T1000 (cell line): ENCODE data around the gene KHK.

Source experiments
- DNase-seq: peaks from one replicate; lab custom pipeline; 2025; ENCODE audit warnings: mixed read lengths; lab: John Stamatoyannopoulos, UW

KHK gene

DNA sequence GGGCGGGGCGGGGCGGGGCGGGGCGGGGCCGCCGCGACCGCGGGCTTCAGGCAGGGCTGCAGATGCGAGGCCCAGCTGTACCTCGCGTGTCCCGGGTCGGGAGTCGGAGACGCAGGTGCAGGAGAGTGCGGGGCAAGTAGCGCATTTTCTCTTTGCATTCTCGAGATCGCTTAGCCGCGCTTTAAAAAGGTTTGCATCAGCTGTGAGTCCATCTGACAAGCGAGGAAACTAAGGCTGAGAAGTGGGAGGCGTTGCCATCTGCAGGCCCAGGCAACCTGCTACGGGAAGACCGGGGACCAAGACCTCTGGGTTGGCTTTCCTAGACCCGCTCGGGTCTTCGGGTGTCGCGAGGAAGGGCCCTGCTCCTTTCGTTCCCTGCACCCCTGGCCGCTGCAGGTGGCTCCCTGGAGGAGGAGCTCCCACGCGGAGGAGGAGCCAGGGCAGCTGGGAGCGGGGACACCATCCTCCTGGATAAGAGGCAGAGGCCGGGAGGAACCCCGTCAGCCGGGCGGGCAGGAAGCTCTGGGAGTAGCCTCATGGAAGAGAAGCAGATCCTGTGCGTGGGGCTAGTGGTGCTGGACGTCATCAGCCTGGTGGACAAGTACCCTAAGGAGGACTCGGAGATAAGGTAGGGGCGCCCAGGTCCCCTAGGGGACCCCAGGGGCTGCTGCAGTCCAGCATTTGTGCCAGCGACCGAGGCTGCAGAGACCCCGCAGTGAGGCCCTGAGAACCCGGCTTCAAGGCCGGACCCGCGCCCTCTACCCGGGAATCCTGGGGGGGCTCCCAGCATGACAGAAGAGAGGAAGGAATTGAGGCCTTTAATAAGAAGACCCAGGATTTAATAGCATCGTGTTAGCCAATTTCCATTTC, at the start of gene KHK:
KHK (plus strand) TSS at position 49 of the 870 bp plus-strand sequence; CDS start at position 537, 488 bp downstream.
- DNase-seq, result peak; percentile 46

DNA sequence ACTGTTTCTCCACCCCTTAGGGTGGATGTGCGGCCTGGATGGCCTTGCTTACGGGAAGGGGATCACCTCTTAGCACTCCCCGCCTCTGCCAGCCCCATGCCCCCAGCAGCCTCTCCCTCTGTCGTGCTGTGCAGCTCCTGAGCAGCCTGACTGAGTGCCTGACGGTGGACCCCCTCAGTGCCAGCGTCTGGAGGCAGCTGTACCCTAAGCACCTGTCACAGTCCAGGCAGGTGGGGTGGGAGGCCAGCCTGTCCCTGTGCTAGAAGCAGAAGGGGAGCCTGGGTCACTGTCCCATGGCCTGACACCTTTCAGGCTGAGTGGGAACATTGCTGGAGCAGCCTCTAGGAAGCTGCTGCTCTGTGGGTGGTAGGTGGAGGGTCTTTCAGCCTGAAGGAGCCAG, 48.6 kb upstream of the KHK start:
- no peak for DNase-seq

DNA sequence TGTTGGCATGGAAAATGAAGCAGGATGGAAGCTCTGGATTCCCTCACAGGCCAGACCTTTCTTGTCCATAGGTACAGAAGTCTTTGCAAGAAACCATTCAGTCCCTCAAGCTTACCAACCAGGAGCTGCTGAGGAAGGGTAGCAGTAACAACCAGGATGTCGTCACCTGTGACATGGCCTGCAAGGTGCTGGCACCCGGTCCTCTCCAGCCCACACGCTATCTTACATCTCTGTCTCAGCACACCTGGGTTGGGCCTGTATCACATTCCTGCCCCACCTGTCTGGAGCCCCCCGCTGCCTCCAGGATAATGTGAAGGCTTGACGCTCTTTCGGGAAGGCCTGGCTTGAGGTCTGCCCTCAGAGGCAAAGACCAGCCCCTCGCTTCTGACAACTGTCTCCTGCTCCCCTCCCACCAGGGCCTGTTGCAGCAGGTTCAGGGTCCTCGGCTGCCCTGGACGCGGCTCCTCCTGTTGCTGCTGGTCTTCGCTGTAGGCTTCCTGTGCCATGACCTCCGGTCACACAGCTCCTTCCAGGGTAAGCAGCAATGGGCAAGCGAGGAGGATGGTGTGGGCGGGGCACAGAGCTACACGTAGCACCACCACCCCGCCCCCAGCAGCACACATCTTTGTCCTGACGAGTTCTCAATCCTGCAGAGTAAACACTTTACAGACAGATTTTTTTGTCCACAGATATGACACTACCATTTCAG, 47.8 kb upstream of the KHK start:
- DNase-seq, result no peak

DNA sequence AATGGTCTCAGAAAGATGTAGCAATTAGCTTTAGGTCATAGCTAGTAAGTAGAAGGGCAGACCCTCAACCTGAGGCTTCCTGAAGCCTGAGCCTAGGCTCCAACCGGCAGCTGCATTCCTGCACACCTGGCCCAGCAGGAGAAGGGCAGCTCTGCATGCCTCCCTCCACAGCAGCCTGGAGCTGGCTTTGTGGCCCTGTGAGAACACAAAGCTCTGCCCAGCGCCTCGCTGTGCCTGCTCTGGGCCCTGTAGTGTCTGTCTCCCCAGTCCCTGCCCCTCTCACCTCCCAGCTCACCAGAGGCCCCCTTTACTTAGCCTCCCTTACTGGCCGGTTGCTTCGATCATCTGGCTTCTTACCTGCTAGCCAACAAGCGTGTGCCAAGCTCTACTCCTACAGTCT, 47.1 kb upstream of the KHK start:
- DNase-seq, result no peak

DNA sequence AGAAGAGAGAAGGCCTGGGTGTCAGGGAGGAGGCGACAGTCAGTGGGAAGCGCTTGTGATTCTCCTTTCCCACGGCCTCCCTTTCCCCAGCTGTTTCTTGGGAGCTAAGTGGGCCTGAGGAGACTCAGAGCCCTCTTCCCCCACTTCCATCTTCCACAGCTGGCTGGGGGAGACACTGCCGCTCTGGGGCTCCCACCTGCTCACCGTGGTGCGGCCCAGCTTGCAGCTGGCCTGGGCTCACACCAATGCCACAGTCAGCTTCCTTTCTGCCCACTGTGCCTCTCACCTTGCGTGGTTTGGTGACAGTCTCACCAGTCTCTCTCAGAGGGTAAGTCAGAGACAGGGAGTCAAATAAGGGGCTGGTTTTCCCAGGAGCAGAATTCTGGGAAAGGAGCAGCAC, 46.7 kb upstream of the KHK start:
- DNase-seq, result no peak

DNA sequence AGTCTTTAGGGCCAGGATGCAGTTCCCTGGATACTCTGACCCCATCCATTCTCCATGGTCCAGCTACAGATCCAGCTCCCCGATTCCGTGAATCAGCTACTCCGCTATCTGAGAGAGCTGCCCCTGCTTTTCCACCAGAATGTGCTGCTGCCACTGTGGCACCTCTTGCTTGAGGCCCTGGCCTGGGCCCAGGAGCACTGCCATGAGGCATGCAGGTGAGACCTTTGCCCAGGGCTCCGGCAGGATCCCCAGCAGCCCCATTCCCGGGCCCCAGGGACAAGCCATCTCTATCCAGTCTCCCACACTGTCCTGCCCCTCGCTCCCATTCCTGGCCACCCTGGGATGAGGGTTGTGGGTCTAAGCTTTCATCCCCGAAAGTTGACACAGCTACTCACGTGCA, 46.3 kb upstream of the KHK start:
- no peak for DNase-seq

DNA sequence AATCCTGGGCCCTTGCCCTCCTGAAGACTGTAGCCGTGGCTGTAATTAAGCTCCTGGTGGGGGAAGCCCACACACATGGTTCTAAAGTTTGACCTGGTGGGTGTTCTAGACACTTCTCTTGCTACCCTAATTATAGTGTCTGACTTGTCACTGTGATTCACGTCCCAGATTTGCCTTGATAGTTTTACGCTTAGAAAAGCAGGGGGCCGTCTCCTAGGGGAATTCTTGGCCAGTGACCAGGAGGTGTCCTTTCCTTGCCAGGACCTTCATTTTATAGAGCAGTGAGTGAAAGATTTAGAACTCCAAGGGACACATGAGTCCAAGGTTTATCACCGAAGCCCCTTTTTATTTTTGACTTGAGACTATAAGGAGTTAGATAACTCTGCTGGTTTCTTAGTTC, 44.8 kb upstream of the KHK start:
- no peak for DNase-seq

DNA sequence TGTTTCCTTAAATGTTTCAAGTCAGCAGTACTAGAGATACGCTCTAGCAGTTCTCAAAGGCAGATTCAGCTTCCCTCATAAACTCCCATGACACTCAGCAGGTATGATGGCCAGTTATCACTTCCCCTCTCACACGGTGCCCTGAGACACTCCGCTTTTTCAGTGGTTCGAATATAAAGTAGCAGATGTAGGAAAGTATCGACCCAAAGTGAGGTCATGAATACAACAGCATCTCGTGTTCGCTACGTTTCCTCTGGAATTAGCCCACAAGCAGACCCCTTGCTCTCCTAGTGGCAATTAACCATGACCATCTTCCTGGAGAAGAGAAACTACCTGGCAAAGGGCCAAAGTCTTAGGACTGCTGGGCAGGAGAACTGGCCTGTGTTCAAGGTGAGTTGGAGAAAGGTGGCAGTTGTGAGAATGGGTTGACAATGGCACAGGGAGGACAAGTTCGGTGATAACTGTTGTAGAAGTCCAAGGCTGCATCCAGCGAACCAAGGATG, 44.4 kb upstream of the KHK start:
- no peak for DNase-seq

DNA sequence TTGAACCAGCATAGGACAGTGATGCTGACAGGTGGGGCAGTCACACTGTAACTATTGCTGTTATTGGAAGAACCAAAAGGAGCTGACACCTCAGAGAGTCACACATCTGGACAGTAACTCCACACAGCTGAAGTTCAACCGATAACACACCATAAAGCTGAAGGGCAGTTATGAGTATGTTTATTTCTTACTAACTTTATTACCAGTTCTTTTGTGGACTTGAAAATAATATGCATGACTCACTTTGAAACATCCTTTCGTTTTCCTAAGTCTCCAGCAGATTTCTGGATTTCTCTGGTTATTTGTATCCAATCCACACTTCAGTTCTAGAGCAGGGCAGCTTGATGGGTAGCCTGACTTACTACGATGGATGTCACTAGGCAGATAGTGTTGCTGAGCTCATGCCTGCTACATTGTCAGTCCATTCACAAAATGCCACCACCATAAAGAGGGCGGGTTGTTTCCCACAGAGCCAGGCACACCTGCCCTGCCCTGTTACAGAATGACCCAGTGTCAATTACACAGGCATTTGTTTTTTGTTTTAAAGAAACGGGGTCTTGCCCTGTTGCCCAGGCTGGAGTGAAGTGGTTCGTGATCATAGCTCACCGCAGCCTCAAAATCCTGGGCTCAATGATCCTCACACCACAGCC, 43.5 kb upstream of the KHK start:
- DNase-seq, result no peak

DNA sequence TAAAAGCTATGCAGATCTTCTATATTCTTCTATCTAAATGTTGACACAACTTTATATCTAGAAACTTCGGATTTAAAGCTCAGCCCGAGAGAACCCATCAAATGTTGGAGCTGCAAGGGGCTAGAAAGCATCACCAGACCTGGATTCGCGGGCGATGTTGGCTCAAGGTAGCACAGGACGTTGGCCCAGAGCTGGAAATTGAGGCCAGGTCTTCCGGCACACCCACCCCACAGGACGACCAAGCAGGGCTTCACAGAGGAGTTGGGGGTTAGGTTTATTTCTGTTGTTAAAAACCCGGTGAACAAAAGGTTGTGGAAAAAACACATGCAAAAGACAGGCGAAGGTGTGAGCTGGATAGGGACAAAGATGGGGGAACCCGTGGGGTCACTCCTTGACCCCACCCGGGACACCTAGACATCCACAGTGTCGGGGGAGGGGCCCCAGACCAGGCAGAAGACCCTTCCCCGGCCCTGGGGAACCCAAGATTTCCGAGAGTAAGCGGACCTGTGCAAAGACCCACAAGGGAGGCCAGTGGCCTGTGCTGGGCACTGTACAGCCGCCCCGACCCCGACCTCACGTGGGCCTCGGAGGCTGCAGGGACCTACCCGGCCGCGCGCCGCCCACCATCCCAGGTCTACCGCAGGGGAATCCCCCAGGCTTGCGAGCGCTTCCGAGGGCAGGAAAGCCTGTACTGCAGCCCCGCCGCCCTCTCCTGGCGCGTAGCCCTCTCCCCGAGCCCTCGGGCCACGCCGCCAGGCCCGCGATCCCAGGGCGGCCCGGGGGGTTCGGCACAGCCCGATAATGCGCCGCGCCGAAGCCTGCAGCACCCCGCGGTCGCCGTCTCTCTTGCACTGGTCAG, 36.9 kb upstream of the KHK start:
- no peak for DNase-seq

DNA sequence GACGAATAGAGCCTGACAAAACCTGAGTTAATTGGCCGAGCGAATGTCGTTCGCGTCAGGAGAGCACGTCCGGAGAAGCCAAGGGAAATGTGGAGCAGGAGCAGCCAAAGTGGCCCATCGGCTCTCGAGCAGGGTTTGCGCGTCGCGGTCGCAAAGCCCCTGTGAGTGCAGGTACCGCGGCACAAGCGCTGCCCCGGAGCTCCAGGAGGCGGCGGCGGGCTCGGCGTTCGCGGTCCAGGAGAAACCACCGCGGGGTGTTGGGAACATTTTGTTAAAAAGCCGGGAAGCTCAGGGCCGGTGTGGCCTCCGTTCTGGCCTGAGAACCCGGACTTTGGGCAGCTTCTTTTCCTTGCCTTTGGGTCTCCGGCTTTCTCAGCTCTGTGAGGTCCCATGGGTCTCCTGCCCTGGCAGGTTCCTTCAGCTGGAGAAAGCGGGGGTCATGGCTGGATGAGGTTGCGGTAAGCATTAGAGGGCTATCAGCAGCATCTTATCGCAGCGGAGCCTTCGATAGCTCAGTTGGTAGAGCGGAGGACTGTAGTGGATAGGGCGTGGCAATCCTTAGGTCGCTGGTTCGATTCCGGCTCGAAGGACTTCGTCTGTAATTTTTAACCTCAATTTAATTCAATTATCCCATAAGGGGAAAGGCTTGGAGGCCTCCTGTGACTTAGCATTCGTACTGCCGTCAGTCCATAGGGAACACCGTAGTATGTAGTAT, 36.1 kb upstream of the KHK start:
- DNase-seq, result peak; percentile 91

DNA sequence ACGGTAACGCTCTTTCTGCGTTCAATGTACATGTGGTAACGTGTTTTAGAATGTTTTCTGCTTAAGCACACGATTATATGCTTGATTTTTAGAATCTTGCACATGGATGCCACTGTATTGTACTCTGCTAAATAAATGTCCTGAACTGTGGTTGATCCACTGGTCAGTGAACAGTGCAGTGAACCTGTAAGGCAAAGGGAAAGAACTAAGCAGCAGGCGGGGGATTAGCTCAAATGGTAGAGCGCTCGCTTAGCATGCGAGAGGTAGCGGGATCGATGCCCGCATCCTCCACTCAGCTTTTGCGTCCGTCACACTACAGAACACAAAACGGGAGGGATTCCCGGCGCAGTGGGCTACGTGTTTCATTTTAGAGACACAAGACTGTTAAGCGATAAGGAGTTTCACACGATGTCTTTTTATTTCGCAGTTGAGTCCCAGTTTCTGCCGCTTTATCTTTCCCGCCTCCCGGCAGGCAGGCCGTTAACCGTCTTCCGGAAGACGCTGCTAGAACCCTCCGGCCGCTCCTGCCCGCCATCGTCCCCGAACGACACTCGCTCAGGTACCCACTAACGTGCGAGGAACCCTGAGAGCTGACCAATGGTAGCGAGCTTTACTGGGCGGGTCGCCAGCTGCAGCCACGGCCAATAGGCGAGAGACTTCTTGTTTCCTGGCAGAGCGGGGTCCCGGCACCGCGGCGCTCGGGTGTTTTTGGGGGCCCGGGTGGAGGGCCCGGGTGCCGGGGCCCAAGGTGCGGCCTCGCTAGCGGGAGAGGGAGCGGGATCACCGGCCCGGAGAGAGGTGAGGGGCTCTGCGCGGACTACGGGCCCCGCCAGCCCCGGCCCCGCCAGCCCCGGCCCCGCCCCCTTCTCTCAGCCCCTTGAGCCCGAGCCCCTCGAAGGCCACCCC, 35.3 kb upstream of the KHK start, which contains the start of gene AGBL5:
AGBL5 (plus strand) TSS at position 673 of the 906 bp plus-strand sequence. CDS start 1,291 bp downstream, outside the sequence.
- DNase-seq, result peak; percentile 90

DNA sequence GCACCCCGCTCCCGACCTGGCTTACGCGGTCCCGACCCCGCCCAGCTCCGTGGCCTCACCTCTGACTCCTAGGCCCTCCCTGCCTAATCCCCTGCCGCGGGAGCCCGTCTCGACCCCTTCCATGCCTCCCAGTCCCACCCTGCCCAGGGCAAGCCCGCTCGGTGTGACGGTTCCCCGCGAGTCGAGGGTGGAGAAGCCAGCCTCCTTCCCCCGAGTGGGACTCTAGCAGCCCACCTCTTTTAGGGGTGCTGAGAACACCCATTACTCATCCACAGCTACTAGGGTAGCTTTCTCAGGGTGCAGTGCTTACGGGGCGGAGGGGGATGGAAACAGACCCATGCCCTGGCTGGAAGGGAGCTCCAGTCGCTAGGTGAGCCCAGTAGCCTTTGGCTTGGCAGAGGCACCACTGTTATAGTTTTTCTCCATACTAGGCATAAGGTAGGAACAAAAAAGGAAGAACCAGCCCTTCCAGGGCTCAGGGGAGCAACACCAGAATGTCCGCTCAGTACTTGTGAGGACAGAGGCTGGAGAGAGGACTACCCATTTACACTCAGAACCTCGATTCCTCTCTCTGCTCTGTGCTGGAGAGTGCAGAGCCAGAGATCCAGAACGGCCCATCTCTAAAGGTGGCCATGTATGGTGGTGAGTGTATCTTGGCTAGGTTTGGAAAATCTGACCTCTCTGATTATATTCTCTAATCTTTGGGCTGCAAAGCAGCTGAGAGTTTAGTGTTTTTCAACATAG, 34.5 kb upstream of the KHK start:
- DNase-seq, result no peak

DNA sequence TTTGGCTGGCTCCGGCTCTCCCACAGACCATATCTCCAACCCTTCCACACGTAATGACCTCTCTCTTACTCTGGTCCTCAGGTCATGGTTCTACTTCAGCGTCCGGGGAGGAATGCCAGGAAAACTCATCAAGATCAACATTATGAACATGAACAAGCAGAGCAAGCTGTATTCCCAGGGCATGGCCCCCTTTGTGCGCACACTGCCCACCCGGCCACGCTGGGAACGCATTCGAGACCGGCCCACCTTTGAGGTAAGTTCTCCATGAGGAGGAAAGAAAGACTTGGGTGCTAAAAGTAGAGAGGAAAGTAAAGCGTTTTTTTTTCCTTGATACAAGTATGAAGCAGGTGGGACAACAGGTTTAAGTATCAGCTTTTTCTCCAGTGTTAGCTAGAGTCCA, 33.3 kb upstream of the KHK start:
- no peak for DNase-seq

DNA sequence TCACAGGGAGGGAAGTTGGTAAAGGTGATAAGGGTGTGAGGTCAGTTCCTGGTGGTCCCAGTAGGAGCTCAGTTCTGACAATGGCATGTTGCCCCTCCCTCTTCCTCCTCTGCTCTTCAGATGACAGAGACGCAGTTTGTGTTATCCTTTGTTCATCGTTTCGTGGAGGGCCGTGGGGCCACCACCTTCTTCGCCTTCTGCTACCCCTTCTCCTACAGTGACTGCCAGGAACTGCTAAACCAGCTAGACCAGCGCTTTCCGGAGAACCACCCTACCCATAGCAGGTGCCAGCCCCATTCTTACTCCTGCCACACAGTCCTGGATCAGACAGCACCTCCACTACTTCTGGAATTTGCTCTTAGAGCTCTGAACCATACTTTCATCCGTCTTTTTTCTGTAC, 32.8 kb upstream of the KHK start:
- no peak for DNase-seq

DNA sequence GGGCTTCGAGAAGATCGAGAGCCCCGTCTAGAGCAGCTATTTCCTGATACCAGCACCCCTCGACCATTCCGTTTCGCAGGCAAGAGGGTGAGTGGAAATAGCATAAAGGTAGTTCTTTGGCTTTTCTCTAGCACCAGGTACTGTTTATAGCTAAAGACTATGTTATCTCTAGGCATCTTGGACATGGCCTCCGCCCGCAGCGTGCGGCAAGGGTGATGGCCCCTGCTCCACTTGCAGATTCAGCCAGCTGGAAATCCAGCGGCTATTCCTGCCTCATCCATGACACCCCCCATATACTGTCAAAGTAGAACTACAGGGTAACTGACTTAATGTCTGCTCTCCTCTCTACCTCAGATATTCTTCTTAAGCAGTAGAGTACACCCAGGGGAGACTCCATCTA, 31.9 kb upstream of the KHK start:
- no peak for DNase-seq

DNA sequence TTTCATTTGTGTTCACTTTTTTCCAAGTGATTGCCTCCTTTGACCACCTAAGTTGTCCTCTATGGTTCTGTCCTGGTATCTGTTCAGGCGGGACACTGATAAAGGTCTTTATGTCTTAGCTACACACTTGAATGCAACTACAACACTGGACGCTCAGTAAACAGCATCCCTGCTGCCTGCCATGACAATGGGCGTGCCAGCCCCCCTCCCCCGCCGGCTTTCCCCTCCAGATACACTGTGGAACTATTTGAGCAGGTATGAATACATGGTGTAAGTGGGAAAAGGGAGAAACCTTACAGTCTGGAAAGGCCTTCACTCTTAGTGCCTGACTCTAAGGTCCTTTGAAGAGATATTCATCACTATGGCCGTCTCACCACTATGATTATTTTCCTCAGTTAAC, 29.4 kb upstream of the KHK start:
- no peak for DNase-seq

DNA sequence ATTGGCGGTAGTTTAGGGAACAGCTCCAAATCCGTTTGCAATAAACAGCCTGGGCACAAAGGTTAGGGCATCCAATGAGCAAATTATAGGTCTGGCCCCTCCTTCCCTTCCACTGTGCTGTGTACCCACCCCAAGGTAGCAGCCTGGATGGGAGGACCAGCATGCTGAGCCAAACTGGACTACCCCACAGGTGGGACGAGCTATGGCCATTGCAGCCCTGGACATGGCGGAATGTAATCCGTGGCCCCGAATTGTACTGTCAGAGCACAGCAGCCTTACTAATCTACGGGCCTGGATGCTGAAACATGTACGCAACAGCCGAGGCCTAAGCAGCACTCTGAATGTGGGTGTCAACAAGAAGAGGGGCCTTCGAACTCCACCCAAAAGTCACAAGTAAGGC, 28.4 kb upstream of the KHK start:
- no peak for DNase-seq

DNA sequence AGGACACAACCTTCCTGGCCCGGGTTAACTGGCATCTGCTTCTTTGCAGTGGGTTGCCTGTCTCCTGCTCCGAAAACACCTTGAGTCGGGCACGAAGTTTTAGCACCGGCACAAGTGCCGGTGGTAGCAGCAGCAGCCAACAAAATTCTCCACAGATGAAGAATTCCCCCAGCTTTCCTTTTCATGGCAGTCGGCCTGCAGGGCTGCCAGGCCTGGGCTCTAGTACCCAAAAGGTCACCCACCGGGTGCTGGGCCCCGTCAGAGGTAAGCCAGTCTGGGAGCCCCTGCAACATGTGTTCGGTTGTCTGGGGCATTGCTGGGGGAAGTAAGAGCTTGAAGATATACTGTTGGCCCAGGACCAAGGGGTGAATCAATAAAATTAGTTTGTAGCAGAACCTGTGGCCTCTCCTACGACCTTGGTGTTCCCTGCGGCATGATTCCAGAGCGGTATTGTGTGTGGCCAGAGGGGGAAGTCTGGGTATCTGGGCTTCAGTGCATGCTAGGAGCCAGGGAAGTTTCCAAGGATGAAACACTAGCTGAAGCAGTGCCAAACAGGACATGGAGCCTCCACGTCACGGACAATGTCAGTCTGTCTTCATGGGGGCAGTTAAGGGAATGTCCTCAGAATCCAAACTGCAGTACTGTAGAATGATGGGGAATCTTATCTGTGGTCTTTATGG, 27.3 kb upstream of the KHK start:
- no peak for DNase-seq
